Raji (cell line): ENCODE data around the gene MBD2.

Source experiments
- POLR2A ChIP-seq: IDR thresholded peaks from 2 replicates; pipeline ENCODE4 v1.6.1; 2011; ENCODE audit warnings: low read depth, low read length, control low read depth; ENCODE audit not compliant: insufficient read depth

MBD2 gene

GRCh38 chr18:54241483-54241882 lies 17.0 kb upstream of the MBD2 start:
- no peak for TF ChIP-seq POLR2A

- TF ChIP-seq POLR2A, result no peak
Measured at GRCh38 chr18:54240629-54241107, 16.2 kb upstream of the MBD2 start.

DNA sequence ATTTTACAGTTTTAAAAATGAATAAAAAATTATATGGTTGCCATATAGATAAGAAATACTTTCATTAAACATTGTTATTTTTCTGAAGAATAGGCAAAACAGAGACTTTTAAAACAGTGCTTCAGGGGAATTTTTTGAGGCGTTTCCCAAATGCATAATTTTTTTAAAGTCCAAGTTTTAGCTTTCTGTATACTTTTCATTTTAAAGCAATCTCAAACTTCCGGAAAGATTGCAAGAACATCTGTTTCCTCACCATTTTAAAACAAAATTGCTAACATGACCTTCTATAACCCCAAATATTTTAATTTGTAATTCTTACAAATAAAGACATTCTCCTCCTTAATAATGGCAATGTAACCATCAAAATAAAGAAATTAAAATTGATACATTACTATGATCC lies 15.1 kb upstream of the MBD2 start:
- no peak for TF ChIP-seq POLR2A

DNA sequence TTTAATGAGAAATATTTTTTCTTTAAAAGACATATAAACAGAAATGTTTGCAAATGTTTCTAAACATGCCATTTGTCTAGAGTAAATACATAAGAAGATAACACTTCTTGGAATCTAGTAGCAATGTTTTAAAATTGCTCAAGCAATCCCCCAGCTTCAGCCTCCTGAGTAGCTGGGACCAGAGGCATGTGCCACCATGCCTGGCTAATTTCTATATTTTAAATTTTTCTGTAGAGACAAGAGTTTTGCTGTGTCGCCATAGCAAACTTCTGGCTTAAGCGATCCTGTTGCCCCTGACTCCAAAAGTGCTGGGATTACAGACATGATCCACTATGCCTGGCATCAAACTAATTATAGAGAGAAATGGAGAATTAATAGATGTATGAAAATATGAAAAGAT lies 14.6 kb upstream of the MBD2 start:
- TF ChIP-seq POLR2A, result no peak

GRCh38 chr18:54238173-54238936 lies 13.9 kb upstream of the MBD2 start:
- TF ChIP-seq POLR2A, result no peak

DNA sequence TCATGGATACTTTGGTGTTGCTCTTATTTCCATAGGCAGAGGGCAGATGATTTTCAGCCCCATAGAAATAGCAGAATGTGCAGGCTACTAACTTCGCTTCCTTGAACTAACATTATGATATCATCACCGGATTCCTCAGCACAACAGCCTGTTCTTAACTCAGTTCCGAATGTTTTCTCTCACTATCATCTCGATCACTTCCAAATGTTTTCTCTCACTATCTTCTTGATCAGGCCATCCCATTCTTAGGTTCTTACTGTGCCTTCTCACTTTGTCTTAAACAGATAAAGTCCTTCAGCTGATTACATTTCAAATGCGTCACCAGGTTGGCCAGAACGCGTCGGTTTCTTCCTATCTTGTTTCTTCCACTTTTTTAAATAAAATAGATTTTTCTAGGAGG lies 11.4 kb upstream of the MBD2 start:
- no peak for TF ChIP-seq POLR2A

DNA sequence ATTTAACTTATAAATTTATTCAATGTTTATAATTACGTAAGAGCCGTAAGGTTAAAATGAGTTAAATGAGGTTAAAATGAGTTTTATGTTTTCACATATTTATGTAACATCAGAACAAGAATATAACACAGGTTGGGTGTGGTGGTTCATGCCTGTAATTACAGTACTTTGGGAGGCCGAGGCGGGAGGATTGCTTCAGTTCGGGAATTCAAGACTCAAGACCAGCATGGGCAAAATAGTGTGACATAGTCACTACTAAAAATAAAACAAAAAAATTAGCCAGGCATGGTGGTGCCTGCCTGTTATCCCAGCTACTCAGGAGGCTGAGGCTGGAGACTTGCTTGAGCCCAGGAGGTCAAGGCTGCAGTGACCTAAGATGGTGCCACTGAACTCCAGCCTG lies 9.3 kb upstream of the MBD2 start:
- no peak for TF ChIP-seq POLR2A

DNA sequence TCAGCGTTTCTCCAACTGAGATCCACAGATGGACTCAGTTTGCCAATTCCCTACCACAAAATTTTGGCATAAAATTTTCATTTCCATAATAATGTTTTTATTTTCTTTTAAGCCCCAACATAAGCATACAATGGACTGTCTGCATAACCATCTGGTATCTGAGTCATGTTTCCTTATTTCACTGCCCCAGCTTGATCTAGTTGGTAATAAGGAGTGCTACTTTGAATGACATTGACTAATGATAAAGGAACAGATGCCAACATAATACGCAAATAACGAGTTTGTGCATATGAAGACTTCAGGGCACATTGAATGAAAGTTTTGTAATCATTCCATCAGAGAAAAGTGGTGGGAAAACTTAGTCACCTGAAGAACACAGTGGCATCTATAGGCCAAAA lies 8.8 kb upstream of the MBD2 start:
- TF ChIP-seq POLR2A, result no peak

DNA sequence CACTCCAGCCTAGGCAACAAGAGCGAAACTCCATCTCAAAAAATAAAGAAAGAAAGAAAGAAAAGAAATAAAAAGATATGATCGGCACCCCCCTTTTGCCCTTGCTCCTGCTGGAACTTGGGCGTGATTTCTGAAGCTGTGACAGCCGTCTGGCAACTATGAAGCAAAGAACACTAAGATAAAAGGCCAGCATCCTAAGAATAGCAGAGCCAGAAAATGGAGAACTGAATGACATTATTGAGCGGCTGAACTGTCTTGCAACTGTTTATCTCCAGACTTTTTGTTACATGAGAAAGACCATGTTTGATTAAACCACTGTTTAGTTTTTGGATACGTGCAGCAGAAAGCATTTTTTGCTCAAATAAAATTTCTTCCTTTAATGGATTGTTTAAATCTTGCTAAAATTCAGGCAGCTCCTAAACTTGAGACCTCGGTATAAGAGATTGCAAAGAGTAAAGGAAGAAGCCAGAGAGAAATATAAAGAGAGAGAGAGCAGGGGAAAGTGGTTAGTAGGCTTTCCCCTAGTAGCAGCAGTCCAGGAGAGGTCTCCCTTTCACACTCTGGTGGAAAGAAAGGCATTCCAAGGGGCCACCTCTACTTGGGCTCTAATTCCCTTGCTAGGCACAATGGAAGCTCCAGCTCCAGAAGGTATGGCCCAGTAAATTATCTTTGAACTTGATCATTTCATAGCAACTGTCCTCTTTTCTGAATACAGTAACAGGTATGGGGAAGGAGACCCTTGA lies 8.2 kb upstream of the MBD2 start:
- no peak for TF ChIP-seq POLR2A

- TF ChIP-seq POLR2A, result no peak
Measured at GRCh38 chr18:54229421-54230059, 5.1 kb upstream of the MBD2 start.

DNA sequence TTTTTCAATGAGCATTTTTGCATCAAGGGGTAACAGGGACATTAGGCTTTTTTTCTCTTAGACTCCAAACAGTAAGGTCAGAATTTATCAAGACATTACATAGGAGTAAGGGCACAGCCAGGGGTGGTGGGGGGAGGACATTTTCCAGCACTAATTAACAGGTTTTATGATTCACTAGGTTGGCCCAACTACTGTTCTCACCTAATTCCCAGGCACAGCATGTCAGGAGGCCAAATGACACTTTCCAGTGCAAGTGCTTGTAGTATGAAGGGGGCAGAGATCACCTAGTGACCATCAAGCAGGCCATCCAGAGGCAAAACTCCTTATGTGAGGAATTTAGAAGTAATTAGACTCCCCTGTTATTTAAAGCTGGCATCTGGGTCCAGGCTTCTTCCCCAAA lies 3.9 kb upstream of the MBD2 start:
- no peak for TF ChIP-seq POLR2A

DNA sequence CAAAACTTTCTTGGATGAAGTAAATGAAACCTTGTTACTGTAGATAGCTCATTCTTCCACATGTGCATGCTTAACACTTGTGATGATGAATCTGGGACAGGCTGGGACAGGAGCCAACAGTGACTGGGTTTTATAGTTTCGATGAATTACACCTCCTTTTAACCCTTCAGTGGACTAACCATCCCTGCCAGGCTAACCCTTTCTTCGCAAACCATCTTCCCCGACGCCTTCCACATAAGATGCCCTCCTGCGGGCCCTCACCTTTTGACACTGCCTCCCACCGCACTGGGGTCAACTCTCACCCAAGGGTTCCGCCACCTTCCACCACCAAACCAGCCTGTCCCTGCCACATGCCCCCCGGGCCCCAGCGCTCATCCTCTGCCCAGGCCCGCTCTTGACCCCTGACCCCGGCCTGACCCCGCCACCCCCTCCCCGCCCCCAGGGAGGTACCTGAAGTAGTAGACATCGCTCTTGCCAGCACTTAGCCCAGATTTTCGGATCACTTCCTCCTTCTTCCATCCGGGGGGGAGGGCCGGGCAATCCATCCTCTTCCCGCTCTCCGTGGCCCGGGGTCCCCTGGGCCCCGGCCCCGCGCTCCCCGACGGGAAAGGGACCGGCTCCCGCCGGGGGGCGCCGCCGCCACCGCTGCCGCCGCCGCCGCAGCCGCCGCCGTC lies 764 bp downstream of the MBD2 start:
- peak; percentile 6; the same call in 1 of the 2 replicates for TF ChIP-seq POLR2A

DNA sequence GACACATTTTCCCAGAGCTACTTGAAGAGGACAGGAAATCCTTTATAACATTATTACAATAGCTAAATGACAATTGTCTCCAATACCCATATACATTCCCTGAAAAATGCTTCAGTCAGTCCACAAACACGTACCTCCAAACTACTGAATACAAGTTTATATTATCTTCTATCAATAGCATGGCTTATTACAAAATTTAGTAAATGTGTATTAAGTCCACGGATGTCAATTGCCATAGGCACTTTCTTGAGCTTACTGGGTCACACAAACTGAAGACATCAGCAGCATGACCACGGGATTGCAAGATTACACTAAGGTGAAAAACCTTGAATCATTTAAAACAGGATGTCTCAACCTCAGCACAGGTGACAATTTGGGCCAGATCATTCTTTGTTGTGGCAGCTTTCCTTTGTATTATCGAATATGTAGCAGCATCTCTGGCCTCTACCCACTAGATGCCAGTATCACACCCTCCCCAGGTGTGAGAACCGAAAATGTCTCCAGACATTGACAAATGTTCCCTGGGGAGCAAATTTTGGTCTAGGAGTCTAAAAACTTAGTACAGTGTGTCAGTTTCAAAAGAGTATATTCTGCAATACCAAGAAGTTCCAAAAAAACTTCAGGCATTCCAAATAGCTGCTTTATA lies 1.4 kb downstream of the MBD2 start:
- no peak for TF ChIP-seq POLR2A

DNA sequence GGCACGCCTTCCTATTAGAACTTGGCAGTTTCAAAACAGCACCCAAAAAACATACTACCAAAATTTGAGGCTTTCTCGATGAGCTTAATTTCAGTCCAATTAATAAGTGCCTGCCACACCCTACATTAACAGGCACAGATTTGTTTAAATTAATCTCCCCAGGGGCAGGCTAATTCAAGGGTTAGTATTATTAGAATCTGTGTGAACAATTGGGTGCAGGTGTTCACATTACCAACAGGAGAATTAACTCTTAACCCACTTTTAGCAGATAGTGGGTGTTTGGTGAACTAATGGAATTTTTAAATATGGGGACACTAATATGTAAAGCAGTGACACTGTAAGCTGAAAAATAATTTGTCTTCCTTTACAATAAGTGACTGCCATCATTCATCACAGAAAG lies 4.1 kb downstream of the MBD2 start:
- TF ChIP-seq POLR2A, result 0 out of 2 replicates have a peak, but pooled peaks have one; percentile 4

GRCh38 chr18:54218299-54218698 lies 6.2 kb downstream of the MBD2 start:
- no peak for TF ChIP-seq POLR2A
